Adrenal gland (tissue), 12 donors: ENCODE measurements around the gene JUND. TPM values are rescaled to one million over a fixed set of nuclear protein-coding genes. Genes with fewer than 3 reads are reported as not detected.

Experiments
- DNase-seq, 7 donors: peaks; one replicate each; pipeline ENCODE4 v3.0.0-alpha.2; 2019 to 2020
- H3K27ac ChIP-seq, 5 donors: fragments of 200-600 bp; sonication (generic) in 4 of 5; 1 replicate in 3 of 5; 2 replicates in 2 of 5; pipeline versions ENCODE4 v1.5.1 to v1.8.0; 2016 to 2020; ENCODE audit warnings: mild to moderate bottlenecking in 1 of 5
- H3K27me3 ChIP-seq: fragments of 200-600 bp; 2 replicates; pipeline ENCODE4 v1.8.0; 2021
- H3K36me3 ChIP-seq, 2 donors: fragments of 200-600 bp; replicated peaks in 1 of 2; 1 replicate in 1 of 2; 2 replicates in 1 of 2; pipeline versions ENCODE4 v1.5.1 to v1.8.0; 2018 to 2022
- H3K4me1 ChIP-seq, 2 donors: fragments of 200-600 bp; replicated peaks in 1 of 2; 1 replicate in 1 of 2; 2 replicates in 1 of 2; pipeline versions ENCODE4 v1.5.1 to v1.8.0; 2018 to 2021
- H3K4me3 ChIP-seq, 4 donors: fragments of 200-600 bp; sonication (generic) in 3 of 4; one replicate each; pipeline ENCODE4 v1.5.1; 2016 to 2018
- H3K9me3 ChIP-seq, 3 donors: fragments of 200-600 bp; sonication (generic) in 1 of 3; replicated peaks in 1 of 3; 1 replicate in 2 of 3; 2 replicates in 1 of 3; pipeline versions ENCODE4 v1.5.1 to v1.8.0; 2016 to 2021
- CTCF ChIP-seq, 6 experiments: fragments of 450-650 bp in 4 of 6; fragments of 200-600 bp in 2 of 6; sonication (generic) in 1 of 6; IDR thresholded peaks; 1 replicate in 5 of 6; 2 replicates in 1 of 6; pipeline versions ENCODE4 v1.5.1 to v1.8.0; 2016 to 2021; ENCODE audit warnings: antibody characterized with exemption in 6 of 6, mild to moderate bottlenecking in 2 of 6, moderate library complexity in 1 of 6
- POLR2A ChIP-seq, 2 donors: fragments of 450-650 bp; IDR thresholded peaks; one replicate each; pipeline ENCODE4 v1.6.1; 2017; ENCODE audit warnings: antibody characterized with exemption in 2 of 2, mild to moderate bottlenecking in 2 of 2, moderate library complexity in 1 of 2
- WGBS, 4 donors: extraction: QIAGEN DNeasy Blood & Tissue Kit in 2 of 4; methylation state at CpG; one replicate each; pipeline versions ENCODE4 v1.1.5 to v1.1.7; 2013 to 2017; 5-methylcytosine and 5-hydroxymethylcytosine counted together
- intact Hi-C, 2 donors: fragments of 100-400 bp; cut with DNase I; formaldehyde crosslinking; loops; one replicate each; pipeline versions ENCODE4 v1.14.1 to v1.15.0; 2022 to 2023
- polyA plus RNA-seq, 3 donors: library from polyadenylated mRNA; stranded (reverse); fragments of 200-250 nt in 2 of 3; fragments of 350-450 nt in 1 of 3; fragmentation: Illumina TruSeq in 1 of 3; extraction: RNeasy Lipid Tissue Mini Kit (QIAGEN cat#74804) in 1 of 3; gene quantifications; one replicate each; pipeline ENCODE4 v1.2.3, GENCODE V29; 2013 to 2014
- total RNA-seq, 9 donors: library from RNA; depleted of rRNA in 4 of 9; stranded (reverse); fragments of >200 nt in 4 of 9; fragments of 120-200 nt in 1 of 9; fragmentation: NEBNext Ultra II Directional in 1 of 9; extraction: Animal tissue kit (Norgen Biotek cat#: 25700) in 1 of 9; gene quantifications; one replicate each; pipeline versions ENCODE4 v1.1.0 to v1.2.4, GENCODE V29; 2013 to 2023
- donor health status: healthy with polysubstance abuse.
- donor health status: Bipolar disorder and iron deficiency.
- donor health status: DM: yes; HTN: yes; CAD: no.
- donor health status: DM: no; HTN: no; CAD: no.
- donor health status: DM: no; HTN: no; CAD: no.
- donor health status: DM: yes; HTN: yes; CAD: no.

The JUND gene
- total and polyA plus RNA-seq, 12 donors = 35.9 to 533 (median 242) TPM

GRCh38 chr19:18322318-18322758 is 40.9 kb upstream of the JUND start:
- peak overlapping the region; percentile 39 to 76 (median 62) for H3K4me3 ChIP-seq
- peak overlapping the region; percentile 83 to 98 (median 92) for H3K27ac ChIP-seq
- intact Hi-C loops = no loop called here
- DNase-seq = peak in 4 of 7 donors; percentile 50 to 75 (median 58)
- TF ChIP-seq CTCF (IDR thresholded peaks at IDR 0.05) (no peak), POLR2A (IDR thresholded peaks at IDR 0.05) (no peak)
- H3K36me3 ChIP-seq = no peaks in the 10 kb centered on the region
- peaks cover 43 to 60% of the 10 kb centered on the region in 2 donors for H3K4me1 ChIP-seq
- no peaks in the 10 kb centered on the region for H3K9me3 ChIP-seq
- 0 to 4% (median 2%) methylated on average over 7 of the region's 7 CpGs for WGBS, 4 donors
- H3K27me3 ChIP-seq = no peaks in the 10 kb centered on the region

GRCh38 chr19:18321734-18322102 is 40.3 kb upstream of the JUND start:
- 29 to 47% (median 39%) methylated on average over 7 to 9 of the region's 9 CpGs for WGBS, 4 donors
- H3K9me3 ChIP-seq = no peaks in the 10 kb centered on the region
- H3K36me3 ChIP-seq = no peaks in the 10 kb centered on the region
- no peak for DNase-seq
- peaks cover 43 to 60% of the 10 kb centered on the region in 2 donors for H3K4me1 ChIP-seq
- H3K27ac ChIP-seq = peak overlapping the region; percentile 83 to 98 (median 92)
- intact Hi-C loops = no loop called here
- H3K27me3 ChIP-seq = no peaks in the 10 kb centered on the region
- TF ChIP-seq CTCF (IDR thresholded peaks at IDR 0.05) = no peak
- TF ChIP-seq POLR2A (IDR thresholded peaks at IDR 0.05) = no peak
- H3K4me3 ChIP-seq = peak overlapping the region in 1 of 4 donors; percentile 59

GRCh38 chr19:18320865-18321733 is 39.7 kb upstream of the JUND start:
- TF ChIP-seq POLR2A (IDR thresholded peaks at IDR 0.05) = no peak
- TF ChIP-seq CTCF (IDR thresholded peaks at IDR 0.05) = no peak
- H3K27me3 ChIP-seq = no peaks in the 10 kb centered on the region
- H3K4me1 ChIP-seq = peaks cover 43 to 60% of the 10 kb centered on the region in 2 donors
- H3K4me3 ChIP-seq = no peak overlapping the region
- H3K27ac ChIP-seq = peak overlapping the region in 4 of 5 donors; percentile 10 to 97 (median 60)
- no peaks in the 10 kb centered on the region for H3K9me3 ChIP-seq
- no peaks in the 10 kb centered on the region for H3K36me3 ChIP-seq
- intact Hi-C loops = no loop called here
- peak in 1 of 7 donors; percentile 60 for DNase-seq
- WGBS, 4 donors = 70 to 76% (median 73%) methylated on average over 13 to 14 of the region's 14 CpGs

- H3K36me3 ChIP-seq = no peaks in the 10 kb centered on the region
- intact Hi-C loops = no loop called here
- no peaks in the 10 kb centered on the region for H3K9me3 ChIP-seq
- peaks cover 43 to 60% of the 10 kb centered on the region in 2 donors for H3K4me1 ChIP-seq
- no peak overlapping the region for H3K4me3 ChIP-seq
- peak overlapping the region in 2 of 5 donors; percentile 79 to 85 for H3K27ac ChIP-seq
- H3K27me3 ChIP-seq = no peaks in the 10 kb centered on the region
- DNase-seq = peak in 2 of 7 donors; percentile 29 to 50
- TF ChIP-seq POLR2A (IDR thresholded peaks at IDR 0.05) (no peak), CTCF (IDR thresholded peaks at IDR 0.05) (no peak)
- 55 to 71% (median 62%) methylated on average over 7 of the region's 7 CpGs for whole genome bisulfite sequencing, 4 donors
These were observed 38.2 kb upstream of the JUND start for GRCh38 chr19:18319591-18320135.
